Measurements from ENCODE around the gene TEX12.

GRCh38 chr11:112210890-112211289 is 43.7 kb downstream of the TEX12 start:
- TF ChIP-seq CTCF (IDR thresholded peaks at IDR 0.05) (no peak), POLR2A (IDR thresholded peaks at IDR 0.05) (no peak), POLR2AphosphoS5 (IDR thresholded peaks at IDR 0.05; ENCODE audit: insufficient read depth in 1 of 2, low read depth in 1 of 2) (no peak)

Measured in vagina (tissue), 2 donors.